CD14-positive monocyte (primary cell): ENCODE measurements around the gene NT5C1B. TPM values are rescaled to one million over a fixed set of nuclear protein-coding genes. Genes with fewer than 3 reads are reported as not detected.

ENCODE experiments used
- DNase-seq, 3 donors: peaks; one replicate each; pipeline ENCODE4 v3.0.0-alpha.2; 2011 to 2022
- H2AFZ ChIP-seq: 2 replicates; pipeline ENCODE4 v1.6.0; 2012; ENCODE audit warnings: mild to moderate bottlenecking, low read depth, low read length, inconsistent platforms; ENCODE audit not compliant: insufficient read depth, poor library complexity, severe bottlenecking
- H3K27ac ChIP-seq, 2 donors: 1 replicate in 1 of 2; 2 replicates in 1 of 2; pipeline ENCODE4 v1.5.1; 2012 to 2013; ENCODE audit warnings: low read length in 2 of 2, control low read depth in 1 of 2, inconsistent platforms in 1 of 2, low read depth in 1 of 2, mild to moderate bottlenecking in 1 of 2
- H3K27me3 ChIP-seq, 2 donors: one replicate each; pipeline versions ENCODE4 v1.6.0 to v1.6.1; 2011 to 2013; ENCODE audit warnings: low read length in 2 of 2; ENCODE audit not compliant: control insufficient read depth in 2 of 2, insufficient read depth in 2 of 2
- H3K36me3 ChIP-seq, 2 donors: replicated peaks in 1 of 2; 1 replicate in 1 of 2; 2 replicates in 1 of 2; pipeline versions ENCODE4 v1.5.1 to v1.6.1; 2012 to 2013; ENCODE audit warnings: low read length in 2 of 2, control low read depth in 1 of 2, inconsistent platforms in 1 of 2, mild to moderate bottlenecking in 1 of 2; ENCODE audit not compliant: insufficient read depth in 2 of 2, control insufficient read depth in 1 of 2
- H3K4me1 ChIP-seq, 2 donors: 1 replicate in 1 of 2; 2 replicates in 1 of 2; pipeline versions ENCODE4 v1.5.1 to v1.6.1; 2012 to 2013; ENCODE audit warnings: low read length in 2 of 2, control low read depth in 1 of 2, inconsistent platforms in 1 of 2, mild to moderate bottlenecking in 1 of 2, moderate library complexity in 1 of 2; ENCODE audit not compliant: insufficient read depth in 2 of 2, control insufficient read depth in 1 of 2
- H3K4me2 ChIP-seq: replicated peaks from 2 replicates; pipeline ENCODE3; 2012; ENCODE audit warnings: low read length, moderate library complexity, mild to moderate bottlenecking; ENCODE audit not compliant: poor library complexity, severe bottlenecking; ENCODE audit errors: extremely low read depth
- H3K4me3 ChIP-seq, 3 experiments: fragments of 200-600 bp in 1 of 3; sonication (generic) in 1 of 3; replicated peaks in 1 of 3; 1 replicate in 2 of 3; 2 replicates in 1 of 3; pipeline ENCODE4 v1.5.1; 2011 to 2013; ENCODE audit warnings: low read length in 3 of 3, mild to moderate bottlenecking in 3 of 3, control low read depth in 2 of 3, low read depth in 2 of 3, inconsistent platforms in 1 of 3, moderate library complexity in 1 of 3
- H3K79me2 ChIP-seq: 2 replicates; pipeline ENCODE4 v1.6.0; 2012; ENCODE audit warnings: mild to moderate bottlenecking, control low read depth, inconsistent platforms, low read length, moderate library complexity; ENCODE audit not compliant: insufficient read depth
- H3K9ac ChIP-seq: 2 replicates; pipeline ENCODE4 v1.6.0; 2017; ENCODE audit warnings: low read length, mild to moderate bottlenecking; ENCODE audit not compliant: insufficient read depth, poor library complexity, severe bottlenecking
- H3K9me3 ChIP-seq, 2 donors: replicated peaks in 1 of 2; 1 replicate in 1 of 2; 2 replicates in 1 of 2; pipeline versions ENCODE4 v1.5.1 to v1.6.1; 2012 to 2013; ENCODE audit warnings: low read length in 2 of 2, control low read depth in 1 of 2; ENCODE audit not compliant: control insufficient read depth in 1 of 2, insufficient read depth in 1 of 2
- H4K20me1 ChIP-seq: 2 replicates; pipeline ENCODE4 v1.6.0; 2012; ENCODE audit warnings: mild to moderate bottlenecking, low read length, control low read depth, moderate library complexity; ENCODE audit not compliant: insufficient read depth
- H3K27ac Mint-ChIP-seq, 7 donors: one replicate each; pipeline ENCODE4 v1.8.0; 2020; ENCODE audit warnings: mild to moderate bottlenecking in 7 of 7, mixed read lengths in 7 of 7, moderate library complexity in 6 of 7, inconsistent platforms in 2 of 7
- H3K27me3 Mint-ChIP-seq, 3 donors: one replicate each; pipeline ENCODE4 v1.8.0; 2021 to 2022; ENCODE audit warnings: low read depth in 3 of 3, mild to moderate bottlenecking in 3 of 3, mixed read lengths in 3 of 3, moderate library complexity in 3 of 3, inconsistent platforms in 1 of 3
- H3K36me3 Mint-ChIP-seq, 2 donors: one replicate each; pipeline ENCODE4 v1.8.0; 2020; ENCODE audit warnings: mixed read lengths in 2 of 2, inconsistent platforms in 1 of 2, mild to moderate bottlenecking in 1 of 2
- H3K4me1 Mint-ChIP-seq: one replicate; pipeline ENCODE4 v1.8.0; 2020; ENCODE audit warnings: mild to moderate bottlenecking, mixed read lengths
- H3K4me3 Mint-ChIP-seq, 2 donors: one replicate each; pipeline ENCODE4 v1.8.0; 2020; ENCODE audit warnings: mild to moderate bottlenecking in 2 of 2, mixed read lengths in 2 of 2, moderate library complexity in 1 of 2
- H3K9me3 Mint-ChIP-seq, 7 donors: one replicate each; pipeline ENCODE4 v1.8.0; 2020 to 2022; ENCODE audit warnings: mixed read lengths in 7 of 7, mild to moderate bottlenecking in 6 of 7, moderate library complexity in 6 of 7, inconsistent platforms in 2 of 7
- CTCF ChIP-seq: fragments of 200-600 bp; IDR thresholded peaks from one replicate; pipeline ENCODE4 v1.8.0; 2022; ENCODE audit warnings: antibody characterized with exemption, mild to moderate bottlenecking
- WGBS: methylation state at CpG from one replicate; pipeline ENCODE4 v1.1.5; 2013; ENCODE audit warnings: missing lambda C conversion rate; ENCODE audit not compliant: insufficient coverage; 5-methylcytosine and 5-hydroxymethylcytosine counted together
- intact Hi-C, 2 donors: fragments of 100-400 bp; cut with micrococcal nuclease; formaldehyde crosslinking; loops; one replicate each; pipeline versions ENCODE4 v1.15.0 to v1.15.1; 2023
- polyA plus RNA-seq, 3 donors: library from polyadenylated mRNA; depleted of rRNA in 1 of 3; unstranded in 2 of 3; stranded (reverse) in 1 of 3; fragments of 300-500 nt in 2 of 3; fragments of >200 nt in 1 of 3; fragmentation: Illumina TruSeq in 2 of 3; gene quantifications; 1 replicate in 2 of 3; 2 replicates in 1 of 3; pipeline ENCODE4 v1.2.3, GENCODE V29; 2012 to 2021

NT5C1B gene
- polyA plus RNA-seq, 3 donors, result not detected

- Histone ChIP-seq H3K4me1 (no peaks in the 10 kb centered on the region), H3K4me3 (no peak overlapping the region), H2AFZ (no peak overlapping the region), H3K9me3 (no peaks in the 10 kb centered on the region), H4K20me1 (no peaks in the 10 kb centered on the region), H3K9ac (no peak overlapping the region), H3K4me2 (no peak overlapping the region), H3K27me3 (no peaks in the 10 kb centered on the region), H3K79me2 (no peaks in the 10 kb centered on the region), H3K27ac (no peak overlapping the region), H3K36me3 (no peaks in the 10 kb centered on the region)
- no peaks in the 10 kb centered on the region for H3K4me1 Mint-ChIP-seq
- intact Hi-C loops, result no loop called here
- no peaks in the 10 kb centered on the region for H3K36me3 Mint-ChIP-seq
- no peak for TF ChIP-seq CTCF
- H3K27me3 Mint-ChIP-seq, result peaks cover 0 to 3% (median 0%) of the 10 kb centered on the region in 3 donors
- H3K4me3 Mint-ChIP-seq, result no peak overlapping the region
- H3K27ac Mint-ChIP-seq, result no peak overlapping the region
- H3K9me3 Mint-ChIP-seq, result peaks cover 0 to 4% (median 0%) of the 10 kb centered on the region in 7 donors
- no CpG with 5 or more reads among the region's 2 CpGs for WGBS
- no peak for DNase-seq
Observed at GRCh38 chr2:18602298-18602697, 12.9 kb upstream of the NT5C1B start.

GRCh38 chr2:18600255-18600613 is 10.9 kb upstream of the NT5C1B start:
- Mint-ChIP-seq H3K9me3 (peaks cover 0 to 6% (median 2%) of the 10 kb centered on the region in 7 donors), H3K27ac (no peak overlapping the region), H3K4me1 (no peaks in the 10 kb centered on the region), H3K4me3 (no peak overlapping the region), H3K27me3 (no peaks in the 10 kb centered on the region), H3K36me3 (no peaks in the 10 kb centered on the region)
- H3K27ac ChIP-seq, result no peak overlapping the region
- H3K4me2 ChIP-seq, result no peak overlapping the region
- H3K9ac ChIP-seq, result no peak overlapping the region
- H3K4me1 ChIP-seq, result no peaks in the 10 kb centered on the region
- DNase-seq, result no peak
- peaks cover 0 to 4% of the 10 kb centered on the region in 2 donors for H3K9me3 ChIP-seq
- H3K27me3 ChIP-seq, result no peaks in the 10 kb centered on the region
- WGBS, result no CpG with 5 or more reads among the region's 2 CpGs
- intact Hi-C loops, result no loop called here
- no peak for TF ChIP-seq CTCF
- no peaks in the 10 kb centered on the region for H4K20me1 ChIP-seq
- H3K36me3 ChIP-seq, result no peaks in the 10 kb centered on the region
- H3K79me2 ChIP-seq, result no peaks in the 10 kb centered on the region
- H3K4me3 ChIP-seq, result no peak overlapping the region
- no peak overlapping the region for H2AFZ ChIP-seq
